WTC11 (cell line): ENCODE measurements around the gene BCL7A. TPM values are rescaled to one million over a fixed set of nuclear protein-coding genes. Genes with fewer than 3 reads are reported as not detected.

ENCODE experiments used
- ATAC-seq: fragments of 200-7000 bp; cut with Tn5 transposase; 2 replicates; pipeline ENCODE4 v1.10.0; 2021; ENCODE audit warnings: mild to moderate bottlenecking, moderate library complexity
- CTCF ChIA-PET: fragments of 300-600 bp; sonication (Branson Sonifier 250); formaldehyde crosslinking; loops from one replicate; lab custom pipeline; 2021; ENCODE audit warnings: antibody characterized with exemption; lab: Charles Lee
- POLR2A ChIA-PET: fragments of 350-600 bp; sonication (Branson Sonifier 250); formaldehyde crosslinking; loops from one replicate; lab custom pipeline; 2021; ENCODE audit warnings: antibody characterized with exemption; lab: Charles Lee
- DNase-seq: peaks from one replicate; pipeline ENCODE4 v3.0.0; 2021; ENCODE audit warnings: low spot score
- H3K27ac Mint-ChIP-seq: 2 replicates; pipeline ENCODE4 v1.8.0; 2021; ENCODE audit warnings: mixed read lengths
- H3K27me3 Mint-ChIP-seq: 2 replicates; pipeline ENCODE4 v1.8.0; 2021; ENCODE audit warnings: low read depth, mild to moderate bottlenecking, moderate library complexity, mixed read lengths
- H3K36me3 Mint-ChIP-seq: 2 replicates; pipeline ENCODE4 v1.8.0; 2021; ENCODE audit warnings: mixed read lengths
- H3K4me1 Mint-ChIP-seq: 2 replicates; pipeline ENCODE4 v1.8.0; 2022; ENCODE audit warnings: mixed read lengths
- H3K4me3 Mint-ChIP-seq: 2 replicates; pipeline ENCODE4 v1.8.0; 2021; ENCODE audit warnings: mild to moderate bottlenecking, moderate library complexity, mixed read lengths
- H3K9me3 Mint-ChIP-seq: 2 replicates; pipeline ENCODE4 v1.8.0; 2021; ENCODE audit warnings: mixed read lengths
- CBFB ChIP-seq: sonication (generic); formaldehyde crosslinking; IDR thresholded peaks from 2 replicates; pipeline ENCODE4 v1.8.1; 2022; ENCODE audit warnings: mild to moderate bottlenecking, low read depth, missing genetic modification reagents
- EMX1 ChIP-seq: fragments of 250-450 bp; sonication (Bioruptor Pico); IDR thresholded peaks from 2 replicates; pipeline ENCODE4 v1.8.0; 2021; ENCODE audit warnings: mild to moderate bottlenecking
- FOXK1 ChIP-seq: sonication (generic); formaldehyde crosslinking; IDR thresholded peaks from 2 replicates; pipeline ENCODE4 v1.8.0; 2022; ENCODE audit warnings: mild to moderate bottlenecking, moderate library complexity, missing genetic modification reagents
- FOXP1 ChIP-seq: sonication (generic); formaldehyde crosslinking; IDR thresholded peaks from 2 replicates; pipeline ENCODE4 v1.8.0; 2022; ENCODE audit warnings: missing genetic modification reagents, mild to moderate bottlenecking, moderate library complexity, borderline replicate concordance
- GABPB1 ChIP-seq: sonication (generic); formaldehyde crosslinking; IDR thresholded peaks from 2 replicates; pipeline ENCODE4 v1.8.1; 2023; ENCODE audit warnings: mild to moderate bottlenecking, missing genetic modification reagents
- IRF2 ChIP-seq: sonication (generic); formaldehyde crosslinking; IDR thresholded peaks from 2 replicates; pipeline ENCODE4 v1.8.0; 2022; ENCODE audit warnings: low read depth, missing genetic modification reagents, borderline replicate concordance
- JUN ChIP-seq: sonication (generic); formaldehyde crosslinking; IDR thresholded peaks from 2 replicates; pipeline ENCODE4 v1.8.0; 2023; ENCODE audit warnings: mild to moderate bottlenecking, missing genetic modification reagents
- NFYB ChIP-seq: sonication (generic); formaldehyde crosslinking; conservative IDR thresholded peaks from 2 replicates; pipeline ENCODE4 v1.8.0; 2022; ENCODE audit warnings: low read depth, missing genetic modification reagents
- NR3C1 ChIP-seq: sonication (generic); formaldehyde crosslinking; conservative IDR thresholded peaks from 2 replicates; pipeline ENCODE4 v1.8.1; 2023; ENCODE audit warnings: low read depth, mild to moderate bottlenecking, missing genetic modification reagents
- OVOL2 ChIP-seq: fragments of 250-450 bp; sonication (Bioruptor Pico); IDR thresholded peaks from 2 replicates; pipeline ENCODE4 v1.9.0; 2021; ENCODE audit warnings: mild to moderate bottlenecking, borderline replicate concordance
- TCF7 ChIP-seq: sonication (generic); formaldehyde crosslinking; IDR thresholded peaks from 2 replicates; pipeline ENCODE4 v1.8.0; 2022; ENCODE audit warnings: mild to moderate bottlenecking, low read depth, missing genetic modification reagents, moderate library complexity
- TEAD4 ChIP-seq: sonication (generic); formaldehyde crosslinking; IDR thresholded peaks from 2 replicates; pipeline ENCODE4 v1.8.0; 2022; ENCODE audit warnings: mild to moderate bottlenecking, missing genetic modification reagents
- TP53 ChIP-seq: sonication (generic); formaldehyde crosslinking; IDR thresholded peaks from 2 replicates; pipeline ENCODE4 v1.8.1; 2023; ENCODE audit warnings: mild to moderate bottlenecking, missing genetic modification reagents
- ZNF219 ChIP-seq: sonication (generic); formaldehyde crosslinking; IDR thresholded peaks from 2 replicates; pipeline ENCODE4 v1.8.0; 2023; ENCODE audit warnings: missing genetic modification reagents, mild to moderate bottlenecking, borderline replicate concordance
- ZNF396 ChIP-seq: fragments of 250-450 bp; sonication (Bioruptor Pico); IDR thresholded peaks from 2 replicates; pipeline ENCODE4 v1.8.0; 2021; ENCODE audit warnings: mild to moderate bottlenecking, moderate library complexity, borderline replicate concordance
- ZNF416 ChIP-seq: fragments of 250-450 bp; sonication (Bioruptor Pico); IDR thresholded peaks from 2 replicates; pipeline ENCODE4 v1.9.0; 2021; ENCODE audit warnings: mild to moderate bottlenecking, inconsistent platforms
- ZNF671 ChIP-seq: fragments of 250-450 bp; sonication (Bioruptor Pico); IDR thresholded peaks from 2 replicates; pipeline ENCODE4 v1.8.0; 2021; ENCODE audit warnings: mild to moderate bottlenecking
- total RNA-seq: library from RNA; stranded (reverse); gene quantifications from 3 replicates; pipeline ENCODE4 v1.2.3, GENCODE V29; 2021
- TF ChIP-seq, protein P1 (sequence below): fragments of 250-450 bp; sonication (Bioruptor Pico); IDR thresholded peaks from 2 replicates; pipeline ENCODE4 v2.1.2; 2022; ENCODE audit warnings: mild to moderate bottlenecking, moderate library complexity
- TF ChIP-seq, protein P2 (sequence below): sonication (generic); formaldehyde crosslinking; IDR thresholded peaks from 2 replicates; pipeline ENCODE4 v1.8.1; 2022; ENCODE audit warnings: missing genetic modification reagents, borderline replicate concordance
- TF ChIP-seq, protein P3 (sequence below): fragments of 250-450 bp; sonication (Bioruptor Pico); IDR thresholded peaks from 2 replicates; pipeline ENCODE4 v1.9.0; 2021; ENCODE audit warnings: mild to moderate bottlenecking
- TF ChIP-seq, protein P4 (sequence below): fragments of 200-600 bp; IDR thresholded peaks from 2 replicates; pipeline ENCODE4 v1.8.0; 2022; ENCODE audit warnings: antibody characterized with exemption

Gene BCL7A
- total RNA-seq, 1 experiment from 2014 or later, result 19.7 TPM

DNA sequence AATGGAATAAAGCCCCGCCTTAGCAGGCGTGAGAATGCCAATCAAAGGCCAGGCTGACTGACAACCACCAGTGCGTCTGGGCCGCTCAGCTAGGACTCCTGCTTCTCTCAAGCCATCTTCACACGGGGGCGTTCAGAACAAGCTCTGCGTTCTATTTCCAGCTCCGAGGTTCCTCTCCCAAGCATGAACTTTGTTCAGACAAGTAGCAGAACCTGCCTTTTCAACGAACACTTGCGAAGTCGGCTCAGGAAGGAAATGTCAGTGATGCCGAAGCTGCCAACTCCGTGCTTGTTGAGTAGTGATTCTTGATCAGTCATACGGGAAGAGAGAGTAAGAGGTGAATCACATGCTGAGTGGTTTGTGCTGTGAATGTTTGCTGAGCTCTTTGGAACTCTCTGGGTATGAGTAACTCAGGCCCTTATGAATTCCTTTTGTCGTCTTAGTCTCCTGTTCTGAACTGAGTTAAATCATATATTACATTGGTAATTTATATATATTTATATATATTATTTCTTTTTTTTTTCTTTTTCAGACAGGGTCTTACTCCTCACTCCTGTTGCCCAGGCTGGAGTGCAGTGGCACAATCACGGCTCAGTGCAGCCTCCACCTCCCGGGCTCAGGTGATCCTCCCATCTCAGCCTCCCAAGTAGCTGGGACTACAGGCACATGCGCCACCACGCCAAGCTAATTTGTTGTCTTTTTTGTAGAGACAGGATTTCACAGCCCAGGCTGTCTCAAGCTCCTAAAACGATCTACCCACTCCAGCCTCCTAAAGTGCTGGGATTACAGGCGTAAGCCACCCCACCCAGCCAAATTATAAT is 29.4 kb upstream of the BCL7A start:
- Mint-ChIP-seq H3K4me1 (no peaks in the 10 kb centered on the region), H3K9me3 (no peaks in the 10 kb centered on the region), H3K27ac (no peak overlapping the region), H3K4me3 (no peak overlapping the region), H3K36me3 (no peaks in the 10 kb centered on the region), H3K27me3 (no peaks in the 10 kb centered on the region)
- ATAC-seq (no peak), DNase-seq (no peak)
- POLR2A ChIA-PET, result no interaction called here
- TF ChIP-seq GABPB1 (CRISPR knock-in tag) (no peak), FOXK1 (CRISPR knock-in tag) (no peak), TEAD4 (CRISPR knock-in tag) (no peak), NFYB (CRISPR knock-in tag) (no peak), ZNF671 (no peak), EMX1 (no peak)
- TF ChIP-seq, protein P1, sequence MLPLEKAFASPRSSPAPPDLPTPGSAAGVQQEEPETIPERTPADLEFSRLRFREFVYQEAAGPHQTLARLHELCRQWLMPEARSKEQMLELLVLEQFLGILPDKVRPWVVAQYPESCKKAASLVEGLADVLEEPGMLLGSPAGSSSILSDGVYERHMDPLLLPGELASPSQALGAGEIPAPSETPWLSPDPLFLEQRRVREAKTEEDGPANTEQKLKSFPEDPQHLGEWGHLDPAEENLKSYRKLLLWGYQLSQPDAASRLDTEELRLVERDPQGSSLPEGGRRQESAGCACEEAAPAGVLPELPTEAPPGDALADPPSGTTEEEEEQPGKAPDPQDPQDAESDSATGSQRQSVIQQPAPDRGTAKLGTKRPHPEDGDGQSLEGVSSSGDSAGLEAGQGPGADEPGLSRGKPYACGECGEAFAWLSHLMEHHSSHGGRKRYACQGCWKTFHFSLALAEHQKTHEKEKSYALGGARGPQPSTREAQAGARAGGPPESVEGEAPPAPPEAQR (CRISPR knock-in tag), result no peak
- CTCF ChIA-PET, result interaction anchor here (1.0 to 1.1 kb wide), 2 partner anchors 39 to 74 kb away, joined by 3 read pairs; partner anchors contain the start of gene CFAP251

DNA sequence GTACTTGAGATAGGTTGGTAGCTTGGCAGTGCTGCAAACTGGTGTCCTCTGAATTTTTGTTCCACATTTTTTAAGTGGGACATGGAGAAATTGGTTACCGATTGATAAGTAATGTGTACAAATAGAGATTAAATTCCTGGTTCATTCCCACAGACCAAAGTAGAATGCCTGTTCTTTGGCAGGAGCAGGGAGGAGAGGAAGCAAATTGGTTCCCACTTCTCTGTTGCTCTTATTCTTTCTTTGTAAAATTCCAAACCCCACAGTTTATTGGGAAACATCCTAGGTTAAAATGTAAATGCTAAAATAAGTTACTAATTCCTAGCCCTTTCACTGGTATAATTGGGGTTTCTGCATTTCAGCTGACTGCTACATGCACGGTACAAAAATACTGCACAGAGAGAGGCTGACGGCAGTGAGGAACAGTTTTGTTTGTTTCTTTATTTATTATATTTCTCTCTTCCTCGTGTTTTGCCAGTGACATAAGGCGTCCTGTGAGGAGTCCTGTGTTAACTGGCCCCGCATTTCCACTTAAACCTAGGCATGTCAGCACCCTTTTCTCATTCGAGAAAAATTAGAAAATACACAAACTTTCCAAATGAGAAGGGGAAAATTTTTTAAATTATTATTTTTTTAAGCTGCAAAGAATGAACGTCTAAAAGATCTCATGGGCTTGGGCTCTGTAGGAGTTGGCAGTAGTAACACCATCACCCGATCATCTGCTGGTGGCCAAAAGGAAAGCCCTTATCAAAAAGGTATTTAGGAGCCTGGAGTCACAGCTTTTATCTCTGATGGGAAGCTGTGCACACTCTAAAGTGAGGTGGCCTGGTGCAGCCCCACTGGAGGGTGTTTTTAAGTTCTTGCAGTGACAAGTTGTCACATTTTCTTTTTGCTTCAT is 25.4 kb upstream of the BCL7A start:
- POLR2A ChIA-PET, result interaction anchor here (1.2 kb wide), 1 partner anchor 25 kb away, joined by 3 read pairs; the partner anchor contains the start of gene BCL7A
- no peak for TF ChIP-seq NR3C1 (CRISPR knock-in tag)
- no peak for TF ChIP-seq FOXK1 (CRISPR knock-in tag)
- no peak for TF ChIP-seq TP53 (CRISPR knock-in tag)
- TF ChIP-seq JUN, result no peak
- no peak for TF ChIP-seq ZNF219 (CRISPR knock-in tag)
- TF ChIP-seq OVOL2 (CRISPR knock-in tag), result no peak
- TF ChIP-seq TCF7 (CRISPR knock-in tag), result no peak
- no peak for TF ChIP-seq IRF2
- TF ChIP-seq CBFB (CRISPR knock-in tag), result no peak
- no peak for TF ChIP-seq FOXP1 (CRISPR knock-in tag)
- TF ChIP-seq, protein P2, sequence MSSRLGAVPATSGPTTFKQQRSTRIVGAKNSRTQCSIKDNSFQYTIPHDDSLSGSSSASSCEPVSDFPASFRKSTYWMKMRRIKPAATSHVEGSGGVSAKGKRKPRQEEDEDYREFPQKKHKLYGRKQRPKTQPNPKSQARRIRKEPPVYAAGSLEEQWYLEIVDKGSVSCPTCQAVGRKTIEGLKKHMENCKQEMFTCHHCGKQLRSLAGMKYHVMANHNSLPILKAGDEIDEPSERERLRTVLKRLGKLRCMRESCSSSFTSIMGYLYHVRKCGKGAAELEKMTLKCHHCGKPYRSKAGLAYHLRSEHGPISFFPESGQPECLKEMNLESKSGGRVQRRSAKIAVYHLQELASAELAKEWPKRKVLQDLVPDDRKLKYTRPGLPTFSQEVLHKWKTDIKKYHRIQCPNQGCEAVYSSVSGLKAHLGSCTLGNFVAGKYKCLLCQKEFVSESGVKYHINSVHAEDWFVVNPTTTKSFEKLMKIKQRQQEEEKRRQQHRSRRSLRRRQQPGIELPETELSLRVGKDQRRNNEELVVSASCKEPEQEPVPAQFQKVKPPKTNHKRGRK (CRISPR knock-in tag), result no peak
- TF ChIP-seq ZNF396, result no peak
- TF ChIP-seq, protein P3, sequence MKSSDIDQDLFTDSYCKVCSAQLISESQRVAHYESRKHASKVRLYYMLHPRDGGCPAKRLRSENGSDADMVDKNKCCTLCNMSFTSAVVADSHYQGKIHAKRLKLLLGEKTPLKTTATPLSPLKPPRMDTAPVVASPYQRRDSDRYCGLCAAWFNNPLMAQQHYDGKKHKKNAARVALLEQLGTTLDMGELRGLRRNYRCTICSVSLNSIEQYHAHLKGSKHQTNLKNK (CRISPR knock-in tag), result no peak
- TF ChIP-seq ZNF416 (CRISPR knock-in tag), result no peak
- TF ChIP-seq, protein P4, sequence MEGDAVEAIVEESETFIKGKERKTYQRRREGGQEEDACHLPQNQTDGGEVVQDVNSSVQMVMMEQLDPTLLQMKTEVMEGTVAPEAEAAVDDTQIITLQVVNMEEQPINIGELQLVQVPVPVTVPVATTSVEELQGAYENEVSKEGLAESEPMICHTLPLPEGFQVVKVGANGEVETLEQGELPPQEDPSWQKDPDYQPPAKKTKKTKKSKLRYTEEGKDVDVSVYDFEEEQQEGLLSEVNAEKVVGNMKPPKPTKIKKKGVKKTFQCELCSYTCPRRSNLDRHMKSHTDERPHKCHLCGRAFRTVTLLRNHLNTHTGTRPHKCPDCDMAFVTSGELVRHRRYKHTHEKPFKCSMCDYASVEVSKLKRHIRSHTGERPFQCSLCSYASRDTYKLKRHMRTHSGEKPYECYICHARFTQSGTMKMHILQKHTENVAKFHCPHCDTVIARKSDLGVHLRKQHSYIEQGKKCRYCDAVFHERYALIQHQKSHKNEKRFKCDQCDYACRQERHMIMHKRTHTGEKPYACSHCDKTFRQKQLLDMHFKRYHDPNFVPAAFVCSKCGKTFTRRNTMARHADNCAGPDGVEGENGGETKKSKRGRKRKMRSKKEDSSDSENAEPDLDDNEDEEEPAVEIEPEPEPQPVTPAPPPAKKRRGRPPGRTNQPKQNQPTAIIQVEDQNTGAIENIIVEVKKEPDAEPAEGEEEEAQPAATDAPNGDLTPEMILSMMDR, result no peak
- no peak overlapping the region for H3K27ac Mint-ChIP-seq
- H3K36me3 Mint-ChIP-seq, result no peaks in the 10 kb centered on the region
- DNase-seq (no peak), ATAC-seq (no peak)
- CTCF ChIA-PET, result interaction anchor here (1.4 kb wide), 1 partner anchor 78 kb away, joined by 3 read pairs; the partner anchor contains the start of gene CFAP251
- peaks cover under 1% of the 10 kb centered on the region for H3K4me1 Mint-ChIP-seq
- H3K4me3 Mint-ChIP-seq, result no peak overlapping the region
- no peaks in the 10 kb centered on the region; the same call in 1 of the 2 replicates for H3K27me3 Mint-ChIP-seq
- H3K9me3 Mint-ChIP-seq, result peaks cover 3% of the 10 kb centered on the region
